Left hindlimb (tissue), 1 donor: ENCODE measurements around the gene OTOR.

Source experiments
- DNase-seq: peaks from one replicate; pipeline ENCODE4 v3.0.0-alpha.2; 2018

The OTOR gene

DNA sequence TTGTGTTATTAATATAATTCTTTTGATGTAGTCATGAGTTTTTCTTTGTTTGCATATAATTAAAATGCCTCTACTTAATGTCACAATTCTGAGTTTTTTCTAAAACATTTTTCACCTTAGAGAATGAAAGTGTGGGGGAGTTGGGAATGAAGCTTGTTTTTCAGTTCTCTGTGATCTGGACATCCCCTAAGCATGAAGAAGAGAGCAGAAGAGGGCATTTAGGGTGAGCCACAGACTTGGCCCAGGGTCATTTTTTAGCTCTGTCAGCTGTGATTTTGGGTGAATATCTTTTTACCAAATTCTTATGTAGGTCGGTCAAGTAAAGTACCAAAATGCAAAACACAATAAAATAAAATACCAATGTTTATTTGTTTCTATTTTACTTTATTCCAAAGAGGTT, 3.9 kb downstream of the OTOR start:
- DNase-seq = no peak

- no peak for DNase-seq
These were observed 4.7 kb downstream of the OTOR start for GRCh38 chr20:16752901-16753300.

DNA sequence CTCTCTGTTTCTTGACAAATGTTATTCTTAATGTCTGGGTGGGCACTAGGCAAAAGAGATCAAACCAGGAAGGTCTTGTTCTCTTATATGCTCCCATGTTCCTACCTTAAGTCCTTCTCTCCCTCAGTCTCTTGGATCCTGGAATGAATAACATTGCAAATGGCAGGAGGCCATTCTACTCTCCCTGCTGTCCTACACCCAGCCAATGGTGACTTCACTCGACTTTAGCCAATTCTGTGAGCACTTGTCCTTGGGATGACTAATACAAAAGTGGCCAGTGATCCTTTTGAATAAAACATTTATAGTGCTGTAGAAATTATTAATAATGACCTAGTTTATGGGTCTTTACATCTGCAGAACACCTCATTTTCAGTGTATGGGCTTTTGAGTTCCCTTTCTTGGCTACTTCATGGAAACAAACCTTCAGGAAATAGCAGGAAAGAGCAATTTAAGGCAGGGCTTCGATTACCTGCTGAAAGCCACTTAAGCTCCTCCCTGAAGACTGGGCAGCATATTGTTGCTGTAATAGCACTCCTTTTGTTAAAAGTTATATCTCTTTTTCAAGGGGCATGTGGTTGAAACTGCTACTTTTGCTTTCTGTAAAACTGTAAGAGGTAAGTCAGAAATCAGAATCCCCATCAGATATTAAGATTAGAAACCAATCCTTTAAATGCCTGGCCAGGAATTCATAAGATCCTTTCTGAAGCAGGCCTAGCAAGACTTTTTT, 10.5 kb downstream of the OTOR start:
- DNase-seq = no peak

GRCh38 chr20:16759181-16759563, 11.0 kb downstream of the OTOR start:
- DNase-seq = no peak

DNA sequence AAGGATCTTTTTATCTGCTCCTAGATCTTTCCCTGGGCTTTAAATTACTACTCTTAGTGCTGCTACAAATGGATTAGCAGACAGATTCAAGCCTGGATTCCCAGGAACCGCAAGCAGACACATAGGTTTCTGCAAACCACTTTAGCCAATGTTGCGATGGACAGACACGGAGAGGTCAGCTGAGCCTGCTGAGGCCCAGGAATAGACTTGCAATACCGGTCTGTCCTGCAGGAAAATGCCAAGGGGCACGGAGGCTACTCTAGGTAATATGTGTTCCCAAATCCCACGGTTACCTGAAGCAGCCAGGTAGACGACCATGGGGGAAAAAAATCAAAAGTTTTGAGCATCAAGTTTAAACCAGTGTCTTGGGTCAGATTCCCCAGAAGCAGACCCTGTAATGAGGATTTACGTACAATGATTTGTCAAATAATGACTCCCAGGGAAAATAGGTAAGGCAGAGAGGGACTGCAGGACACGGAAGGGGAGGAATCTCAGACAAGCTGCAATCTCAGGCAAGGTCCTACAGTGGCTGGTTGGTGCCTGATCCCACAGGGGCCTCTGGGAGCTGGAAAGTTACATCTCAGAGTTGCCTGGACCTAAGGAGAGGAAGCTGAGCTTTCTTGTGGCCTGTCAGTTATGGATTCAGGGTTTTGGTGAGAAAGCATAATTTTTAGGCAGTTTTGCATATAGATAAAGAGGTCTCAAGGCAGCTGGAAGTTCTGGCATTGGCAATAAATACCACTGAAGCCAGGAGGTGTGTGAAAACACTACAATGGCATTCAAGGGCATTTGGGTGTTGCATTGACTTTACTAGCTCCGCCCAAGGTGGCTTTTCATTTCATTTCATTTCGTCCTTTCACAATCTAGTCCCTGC, 12.5 kb downstream of the OTOR start:
- DNase-seq = no peak

DNA sequence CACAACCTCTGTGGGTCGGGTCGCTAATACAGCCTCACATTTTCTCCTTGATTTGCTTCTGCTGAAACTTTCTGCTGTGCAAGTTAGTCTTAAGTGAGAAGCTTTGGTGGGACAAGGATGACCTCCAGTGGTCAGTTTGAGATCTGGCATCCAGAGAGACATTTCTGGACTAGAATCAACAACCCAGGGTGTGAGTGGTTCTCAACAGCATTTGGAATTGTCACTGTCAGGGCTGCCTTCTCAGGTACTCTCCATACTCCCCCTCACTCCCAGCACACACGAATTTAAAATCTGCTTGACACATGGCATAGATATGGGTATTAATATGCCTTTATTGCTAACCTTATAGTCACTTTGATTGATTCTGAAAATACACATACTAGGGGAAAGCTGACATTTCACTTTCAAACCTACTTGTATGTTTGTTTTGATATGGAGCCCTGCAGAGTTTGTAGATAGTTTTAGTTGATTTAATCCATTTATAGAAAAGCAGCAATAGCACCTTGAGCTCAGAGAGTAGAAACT, 13.2 kb downstream of the OTOR start:
- peak; percentile 64 for DNase-seq

DNA sequence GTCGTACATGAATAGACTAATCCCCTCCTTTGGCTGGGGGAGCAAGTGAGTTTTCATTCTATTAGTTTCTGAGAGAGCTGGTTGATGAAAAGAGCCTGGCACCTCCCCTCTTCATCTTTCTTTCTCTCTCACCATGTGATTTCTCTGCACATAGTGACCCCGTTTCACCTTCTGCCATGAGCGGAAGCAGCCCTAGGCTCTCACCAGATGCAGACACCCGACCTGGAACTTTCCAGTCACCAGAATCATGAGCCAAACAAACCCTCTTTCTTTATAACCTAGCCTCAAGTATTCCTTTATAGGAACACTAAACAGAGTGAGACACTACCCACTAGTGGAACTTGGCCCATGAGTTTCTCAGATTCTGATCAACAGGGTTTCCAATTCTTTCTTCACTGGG, 16.4 kb downstream of the OTOR start:
- no peak for DNase-seq

DNA sequence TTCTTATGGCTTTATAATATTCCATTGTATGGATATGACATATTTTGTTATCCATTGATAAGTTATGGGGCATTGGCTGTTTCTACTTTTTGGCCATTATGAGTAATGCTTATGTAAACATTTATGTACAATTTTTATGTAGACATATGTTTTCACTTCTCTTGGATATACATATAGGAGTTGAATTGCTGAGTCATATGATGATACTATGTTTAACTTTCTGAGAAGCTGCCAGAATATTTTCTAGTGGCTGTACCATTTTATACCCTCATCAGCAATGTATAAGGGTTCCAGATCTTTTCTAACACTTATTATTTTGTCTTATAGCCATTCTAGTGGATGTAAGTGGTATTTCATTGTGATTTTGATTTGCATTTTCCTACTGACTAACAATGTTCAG, 23.1 kb downstream of the OTOR start:
- no peak for DNase-seq

GRCh38 chr20:16775961-16776360, 27.8 kb downstream of the OTOR start:
- DNase-seq = no peak

DNA sequence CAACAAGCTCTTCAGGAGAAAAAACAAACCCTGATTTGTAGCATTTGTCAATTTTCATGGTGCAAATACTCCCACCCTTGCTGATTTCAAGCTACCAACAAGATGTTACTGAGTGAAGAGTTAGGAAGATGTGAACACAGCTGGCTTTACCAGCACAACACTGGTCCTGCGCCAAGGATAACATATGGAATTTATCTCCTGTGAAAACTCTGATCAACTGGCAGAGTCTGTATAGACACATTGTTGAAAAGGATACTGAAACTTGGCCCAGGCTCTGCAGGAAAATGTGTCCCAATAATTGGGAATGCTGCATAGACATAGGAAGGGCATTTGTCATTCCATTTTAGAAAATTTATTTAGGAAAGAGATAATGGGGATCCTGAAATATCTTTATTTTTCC, 29.0 kb downstream of the OTOR start:
- peak; percentile 45 for DNase-seq

DNA sequence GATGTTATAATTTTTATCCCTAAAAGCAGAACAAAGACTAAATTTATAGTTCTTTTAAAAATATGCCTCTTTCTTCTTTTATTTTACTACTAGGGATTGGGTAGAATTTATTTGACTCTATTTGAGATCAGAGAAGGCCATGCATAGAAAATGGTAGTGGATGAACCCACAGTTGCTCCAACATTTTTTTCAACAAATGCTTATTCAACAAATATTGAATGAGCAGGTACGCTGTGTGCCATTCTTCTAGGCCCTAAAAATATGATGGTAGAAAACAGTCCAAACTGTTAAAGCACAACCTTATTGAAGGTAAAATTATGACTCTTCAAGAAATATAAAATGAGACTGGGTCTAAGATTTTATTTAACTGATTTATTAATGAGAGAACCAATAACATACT, 30.0 kb downstream of the OTOR start:
- no peak for DNase-seq

DNA sequence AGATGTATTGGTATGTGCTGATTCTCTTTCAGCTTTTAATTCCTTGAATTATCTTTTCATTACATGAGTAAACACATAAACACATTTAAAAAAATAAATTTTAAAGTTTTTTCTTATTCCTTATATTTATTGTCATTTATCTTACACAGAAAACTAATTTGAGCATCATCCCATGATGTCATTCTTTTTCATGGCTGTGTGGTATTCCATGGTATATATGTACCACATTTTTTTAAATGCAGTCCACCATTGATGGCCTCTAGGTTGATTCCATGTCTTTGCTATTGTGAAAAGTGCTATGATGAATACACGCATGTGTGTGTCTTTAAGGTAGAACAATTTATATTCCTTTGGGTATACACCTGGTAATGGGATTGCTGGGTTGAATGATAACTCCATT, 33.3 kb downstream of the OTOR start:
- no peak for DNase-seq

DNA sequence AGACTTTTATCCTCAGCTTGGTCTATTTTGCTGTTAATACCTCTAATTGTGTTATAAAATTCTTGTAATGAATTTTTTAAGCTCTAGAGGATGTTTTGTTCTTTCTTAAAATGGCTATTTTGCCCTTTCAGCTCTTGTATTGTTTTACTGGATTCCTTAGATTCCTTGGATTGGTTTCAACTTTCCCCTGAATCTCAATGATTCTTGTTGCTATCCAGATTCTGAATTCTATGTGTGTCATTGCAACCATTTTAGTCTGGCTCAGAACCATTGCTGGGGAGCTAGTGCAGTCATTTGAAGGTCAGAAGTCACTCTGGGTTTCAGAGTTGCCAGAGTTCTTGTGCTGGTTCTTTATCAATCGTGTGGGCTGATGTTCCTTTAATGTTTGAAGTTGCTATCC, 37.1 kb downstream of the OTOR start:
- DNase-seq = no peak
